Epithelial cell of prostate (primary cell): ENCODE measurements around the gene HAPLN2.
"Not testable (repeated sequence)": the region's sequence is repeated elsewhere in the genome, so short reads cannot be mapped to it uniquely, and the experiment has no call there.

Experiments
- DNase-seq: peaks from one replicate; pipeline ENCODE4 v3.0.0-alpha.2; 2011; ENCODE audit warnings: low read depth, low spot score
- H3K27ac ChIP-seq: fragments of 450-650 bp; 2 replicates; pipeline ENCODE4 v1.5.1; 2017; ENCODE audit warnings: mild to moderate bottlenecking

Gene HAPLN2

GRCh38 chr1:156615946-156616345, 3.3 kb upstream of the HAPLN2 start:
- DNase-seq = no peak
- H3K27ac ChIP-seq = no peak overlapping the region

GRCh38 chr1:156616463-156616862, 2.8 kb upstream of the HAPLN2 start:
- no peak for DNase-seq

GRCh38 chr1:156619582-156619955, 354 bp downstream of the HAPLN2 start:
- no peak for DNase-seq
- H3K27ac ChIP-seq = no peak overlapping the region

More at GRCh38 chr1:156616463-156616862, 2.8 kb upstream of the HAPLN2 start:
- H3K27ac ChIP-seq = no peak overlapping the region

GRCh38 chr1:156622581-156623297, 3.5 kb downstream of the HAPLN2 start:
- DNase-seq = no peak
- H3K27ac ChIP-seq = no peak overlapping the region

- no peak for DNase-seq
- no peak overlapping the region for H3K27ac ChIP-seq
Measured at GRCh38 chr1:156623946-156624813, 5.0 kb downstream of the HAPLN2 start.

- no peak overlapping the region for H3K27ac ChIP-seq
- DNase-seq = no peak
Measured at GRCh38 chr1:156624814-156625435, 5.7 kb downstream of the HAPLN2 start.

- no peak overlapping the region for H3K27ac ChIP-seq
- no peak for DNase-seq
Measured at GRCh38 chr1:156625436-156626078, 6.3 kb downstream of the HAPLN2 start.

GRCh38 chr1:156626079-156626438, 6.8 kb downstream of the HAPLN2 start:
- DNase-seq = no peak
- no peak overlapping the region for H3K27ac ChIP-seq

- DNase-seq = no peak
- no peak overlapping the region for H3K27ac ChIP-seq
Measured at GRCh38 chr1:156627313-156627880, 8.2 kb downstream of the HAPLN2 start.

- DNase-seq = no peak
- H3K27ac ChIP-seq = no peak overlapping the region
Measured at GRCh38 chr1:156629823-156630449, 10.7 kb downstream of the HAPLN2 start.

- DNase-seq = not testable (repeated sequence)
Measured at GRCh38 chr1:156631152-156631551, 11.9 kb downstream of the HAPLN2 start.

GRCh38 chr1:156632355-156632754, 13.1 kb downstream of the HAPLN2 start:
- no peak for DNase-seq
- H3K27ac ChIP-seq = no peak overlapping the region

More at GRCh38 chr1:156631152-156631551, 11.9 kb downstream of the HAPLN2 start:
- H3K27ac ChIP-seq = not testable (repeated sequence)

GRCh38 chr1:156638189-156638985, 19.2 kb downstream of the HAPLN2 start:
- DNase-seq = no peak
- H3K27ac ChIP-seq = no peak overlapping the region

GRCh38 chr1:156639601-156640101, 20.4 kb downstream of the HAPLN2 start:
- DNase-seq = no peak
- H3K27ac ChIP-seq = no peak overlapping the region

- no peak overlapping the region for H3K27ac ChIP-seq
- DNase-seq = no peak
Measured at GRCh38 chr1:156640842-156641706, 21.9 kb downstream of the HAPLN2 start.

- DNase-seq = no peak
- H3K27ac ChIP-seq = no peak within 1 kb of the TSS
Measured at GRCh38 chr1:156641761-156642264, 22.6 kb downstream of the HAPLN2 start, which contains the start of gene BCAN. Gene BCAN (plus strand): TSS chr1:156642117. CDS start chr1:156646055, 3,938 bp downstream.

- DNase-seq = no peak
- no peak overlapping the region for H3K27ac ChIP-seq
Measured at GRCh38 chr1:156642265-156643048, 23.2 kb downstream of the HAPLN2 start.
